ENCODE data around the gene SULT1C4.
"Not testable (repeated sequence)": the region's sequence is repeated elsewhere in the genome, so short reads cannot be mapped to it uniquely, and the experiment has no call there.

The SULT1C4 gene

DNA sequence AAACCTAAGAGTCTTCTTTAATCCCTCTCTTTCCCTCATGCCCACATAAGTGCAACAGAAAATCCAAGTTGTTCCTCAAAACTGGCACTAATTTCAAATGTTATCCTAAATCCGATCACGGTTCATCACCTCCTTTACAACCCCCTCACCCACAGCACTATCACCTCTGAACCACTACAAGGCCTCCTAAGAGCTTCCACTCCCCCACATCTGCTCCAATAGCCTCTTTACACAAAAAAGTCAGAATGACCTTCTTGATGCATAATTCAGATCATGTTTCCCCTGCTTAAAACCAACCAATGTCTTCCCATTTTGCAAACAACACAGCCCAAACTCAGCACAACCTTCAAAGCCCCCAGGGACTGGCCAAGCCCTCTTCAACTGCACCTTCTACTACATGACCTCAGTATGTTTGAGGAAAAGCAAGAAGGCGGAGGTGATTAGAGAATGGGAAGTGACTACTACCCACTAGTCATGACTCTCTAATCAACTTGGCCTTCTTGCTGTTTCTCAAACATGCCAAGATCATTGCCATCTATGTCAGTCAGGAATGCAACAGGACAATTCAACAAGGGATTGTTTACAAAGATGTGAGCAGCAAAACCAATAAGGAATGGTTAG is 36.6 kb downstream of the SULT1C4 start:
- no peak for DNase-seq (ENCODE audit: low read depth)

DNA sequence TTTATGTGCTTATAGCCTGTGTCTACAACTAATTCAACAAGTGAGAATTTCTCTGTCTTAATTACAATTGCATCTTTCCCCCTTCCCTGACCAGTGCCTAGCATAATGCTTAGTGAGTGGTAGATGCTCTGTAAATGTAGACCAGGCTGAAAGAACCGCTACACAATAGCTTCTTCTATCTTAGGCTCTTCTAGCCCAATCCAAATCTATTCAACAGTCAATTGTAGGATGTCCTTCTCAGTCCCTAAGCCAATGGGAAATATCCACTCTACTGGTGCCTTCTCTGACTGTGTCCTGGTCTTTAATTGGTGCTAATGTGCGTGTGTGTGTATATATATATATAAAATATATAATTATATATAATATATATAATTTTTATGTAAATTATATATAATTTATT is 37.2 kb downstream of the SULT1C4 start:
- DNase-seq (ENCODE audit: low read depth), result no peak

DNA sequence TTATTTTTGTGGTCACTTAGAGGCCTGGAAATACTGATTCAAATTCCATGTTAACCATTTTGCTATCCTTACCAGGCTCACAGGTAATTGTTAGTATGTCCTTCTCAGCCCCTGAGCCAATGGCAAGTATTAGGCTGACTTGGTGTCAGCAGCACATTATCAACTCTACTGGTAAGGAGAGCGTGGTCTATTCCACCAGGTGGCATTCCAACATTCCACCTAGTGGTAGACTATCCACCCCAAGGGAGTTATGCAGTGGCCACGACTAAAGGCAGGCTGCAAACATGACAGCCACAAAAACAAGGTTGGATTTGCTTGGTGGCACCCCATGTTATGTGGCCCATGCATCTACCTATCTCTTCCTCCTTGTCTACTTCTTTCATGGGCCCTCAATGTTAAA is 39.5 kb downstream of the SULT1C4 start:
- DNase-seq (ENCODE audit: low read depth), result no peak

DNA sequence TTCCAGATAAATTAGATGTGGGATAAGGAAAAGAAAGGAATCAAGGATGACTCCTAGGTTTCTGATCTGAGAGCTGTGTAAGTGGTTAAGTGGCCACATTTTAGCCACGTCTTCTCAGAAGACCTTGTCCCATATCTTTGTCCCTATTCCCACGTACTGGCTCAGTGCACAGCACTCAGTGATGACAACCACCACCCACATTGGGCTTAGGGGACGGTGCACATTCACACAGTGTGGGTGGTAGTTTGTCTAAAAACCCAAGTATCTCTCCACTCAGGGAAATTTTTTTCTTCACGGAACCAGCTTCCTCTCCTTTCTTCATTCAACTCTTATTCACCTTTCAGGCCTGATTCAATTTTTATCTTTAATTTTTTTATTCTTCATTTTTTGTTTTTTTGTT is 40.7 kb downstream of the SULT1C4 start:
- no peak for DNase-seq (ENCODE audit: low read depth)

DNA sequence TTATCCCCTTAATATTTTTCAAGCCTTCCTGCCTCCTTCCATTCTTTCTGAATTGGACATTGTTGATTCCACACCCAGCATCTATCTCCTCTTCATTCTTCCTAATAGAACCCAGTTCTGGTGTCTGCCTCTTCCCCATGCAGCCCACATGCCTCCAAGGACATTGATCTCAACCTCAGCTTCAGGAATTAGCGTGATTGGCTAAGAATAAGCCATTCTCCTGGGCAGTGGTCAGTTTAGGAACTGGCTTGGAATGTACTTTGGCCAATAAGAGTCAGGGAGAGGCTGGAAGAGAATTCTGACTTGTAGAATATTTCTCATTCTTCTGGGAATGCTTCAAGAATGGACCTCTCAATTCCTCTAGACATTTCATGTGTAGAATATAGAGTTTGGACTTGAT is 45.3 kb downstream of the SULT1C4 start:
- no peak for DNase-seq (ENCODE audit: low read depth)

DNA sequence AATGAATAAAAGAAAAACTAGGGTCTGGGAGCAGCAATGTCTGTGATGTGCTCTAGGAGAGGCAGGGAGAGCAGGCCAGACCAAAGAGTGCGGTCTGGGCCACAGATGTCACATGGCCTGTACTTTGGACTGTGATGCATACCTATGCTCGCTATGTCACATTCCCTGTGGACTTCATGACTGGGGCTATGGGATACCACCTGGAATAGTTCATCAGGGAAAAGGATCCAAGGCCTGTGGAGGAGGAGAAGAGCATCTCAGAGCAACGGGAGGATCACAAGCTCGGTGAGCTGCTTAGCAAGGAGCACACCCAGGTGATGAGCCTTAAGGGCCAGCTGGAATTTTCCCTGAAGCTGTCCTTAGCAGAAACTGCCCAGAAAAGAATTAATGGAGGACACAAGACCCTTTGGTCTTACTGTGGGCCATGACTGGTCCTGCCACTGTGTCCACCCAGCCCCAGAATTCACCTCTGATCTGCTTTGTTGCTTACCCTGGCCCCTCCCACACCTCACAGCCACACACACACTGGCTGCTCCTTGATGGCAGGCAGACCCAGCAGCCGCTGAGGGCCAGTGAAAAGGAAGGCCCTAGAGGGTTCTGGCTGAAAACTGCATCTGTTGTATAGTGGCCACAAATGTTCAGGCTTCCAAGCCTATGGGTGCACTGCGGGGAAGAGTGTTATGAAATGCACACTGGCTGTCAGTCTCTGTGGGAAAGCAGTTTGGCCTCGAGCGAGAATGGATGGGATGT is 45.9 kb downstream of the SULT1C4 start:
- no peak for DNase-seq (ENCODE audit: low read depth)

DNA sequence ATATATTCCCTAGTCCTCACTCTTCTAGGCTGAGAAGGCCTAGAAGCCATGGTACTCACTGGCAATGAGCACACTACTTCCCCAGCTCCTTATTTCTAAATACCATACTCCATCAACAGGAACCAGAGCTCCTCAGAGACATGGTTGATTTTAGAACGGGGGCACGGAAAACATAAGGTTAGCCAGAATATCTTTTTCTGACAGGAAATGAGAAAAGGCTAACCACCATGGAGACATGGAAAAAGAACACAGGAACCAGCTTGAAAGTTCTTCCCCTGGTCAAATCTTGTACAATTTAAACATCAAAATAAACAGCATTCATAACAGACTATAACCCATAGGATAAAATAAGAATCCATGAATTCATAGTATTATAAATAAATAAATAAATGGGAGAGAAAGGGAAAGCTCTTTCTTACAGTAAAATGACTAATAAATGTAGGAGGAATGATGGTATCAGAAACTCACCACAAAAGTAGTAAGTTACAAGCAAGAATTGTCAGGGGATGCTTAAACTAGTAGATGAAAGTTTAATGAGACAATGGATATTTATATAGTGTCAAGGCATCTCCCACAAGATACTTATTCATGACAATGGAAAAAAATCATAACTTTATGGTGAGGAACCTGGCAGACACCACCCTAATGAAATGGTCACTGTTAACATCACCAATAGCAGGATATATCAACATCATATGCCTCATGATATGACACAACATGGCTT is 50.7 kb downstream of the SULT1C4 start:
- no peak for DNase-seq (ENCODE audit: low read depth)

DNA sequence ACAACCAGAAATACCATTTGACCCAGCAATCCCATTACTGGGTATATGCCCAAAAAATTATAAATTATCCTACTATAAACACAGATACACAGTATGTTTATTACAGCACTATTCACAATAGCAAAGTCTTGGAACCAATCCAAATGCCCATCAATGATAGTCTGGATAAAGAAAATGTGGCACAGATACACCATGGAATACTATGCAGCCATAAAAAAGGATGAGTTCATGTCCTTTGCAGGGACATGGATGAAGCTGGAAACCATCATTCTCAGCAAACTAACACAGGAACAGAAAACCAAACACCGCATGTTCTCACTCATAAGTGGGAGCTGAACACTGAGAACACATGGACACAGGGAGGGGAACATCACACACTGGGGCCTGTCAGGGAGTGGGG is 57.8 kb downstream of the SULT1C4 start:
- not testable (repeated sequence) for DNase-seq (ENCODE audit: low read depth)

DNA sequence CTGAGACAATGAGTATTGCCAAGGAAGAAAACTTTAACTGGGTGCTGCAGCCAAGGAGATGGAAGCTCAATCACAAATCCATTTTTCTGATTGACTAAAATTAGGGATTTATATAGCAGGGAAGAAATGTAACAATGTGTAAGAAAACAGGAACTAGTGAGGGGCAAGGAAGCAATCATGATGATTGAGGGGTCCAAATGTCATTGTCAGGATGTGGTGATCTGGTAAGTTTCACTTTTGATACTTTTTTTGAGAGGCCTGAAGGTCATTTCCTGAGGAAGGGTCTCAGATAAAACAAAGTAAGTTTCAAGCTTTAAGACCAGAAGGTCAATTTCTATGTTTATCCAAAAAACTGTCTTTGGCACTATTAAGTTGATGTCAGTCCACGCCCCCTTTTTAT is 59.2 kb downstream of the SULT1C4 start:
- DNase-seq (ENCODE audit: low read depth), result no peak

Data from stimulated activated CD8-positive, alpha-beta memory T cell treated with anti-CD3 and anti-CD28 coated beads, Interleukin-15, amount 100 ng/mL, for 1 hour (primary cell).